ENCODE measurements around the gene RNF149.

The RNF149 gene

GRCh38 chr2:101346909-101347308 lies 38.4 kb upstream of the RNF149 start:
- H3F3A ChIP-seq (ENCODE audit: insufficient read depth, low read length), result no peaks in the 10 kb centered on the region
- H3K9ac ChIP-seq (ENCODE audit: low read length), result no peak overlapping the region
- TF ChIP-seq CTCF (IDR thresholded peaks at IDR 0.05; ENCODE audit: low read length) (no peak), EZH2 (IDR thresholded peaks at IDR 0.05; ENCODE audit: borderline replicate concordance, low read length) (no peak)
- no peaks in the 10 kb centered on the region for H3K9me3 ChIP-seq (ENCODE audit: low read length)
- no peaks in the 10 kb centered on the region for H3K27me3 ChIP-seq (ENCODE audit: insufficient read depth, low read length)
- H3K27ac ChIP-seq (ENCODE audit: low read depth, low read length, poor library complexity, severe bottlenecking), result no peak overlapping the region
- no peaks in the 10 kb centered on the region for H3K36me3 ChIP-seq (ENCODE audit: insufficient read depth, low read length)
- no peak overlapping the region for H2AFZ ChIP-seq (ENCODE audit: low read length)
- H3K4me2 ChIP-seq (ENCODE audit: low read length), result no peak overlapping the region
- no peaks in the 10 kb centered on the region for H3K4me1 ChIP-seq (ENCODE audit: insufficient read depth, low read length, severe bottlenecking)
- H4K20me1 ChIP-seq (ENCODE audit: insufficient read depth, low read length), result no peaks in the 10 kb centered on the region
- no peak overlapping the region for H3K4me3 ChIP-seq (ENCODE audit: low read depth, low read length, poor library complexity, severe bottlenecking)
- no peaks in the 10 kb centered on the region for H3K9me2 ChIP-seq (ENCODE audit: low read depth, low read length)
- no peaks in the 10 kb centered on the region for H3K79me2 ChIP-seq (ENCODE audit: insufficient read depth, low read length)

GRCh38 chr2:101344137-101344536 lies 35.6 kb upstream of the RNF149 start:
- no peak overlapping the region for H3K27ac ChIP-seq (ENCODE audit: low read depth, low read length, poor library complexity, severe bottlenecking)
- no peak overlapping the region for H3K4me3 ChIP-seq (ENCODE audit: low read depth, low read length, poor library complexity, severe bottlenecking)
- H4K20me1 ChIP-seq (ENCODE audit: insufficient read depth, low read length), result no peaks in the 10 kb centered on the region
- no peak overlapping the region for H2AFZ ChIP-seq (ENCODE audit: low read length)
- H3K36me3 ChIP-seq (ENCODE audit: insufficient read depth, low read length), result no peaks in the 10 kb centered on the region
- H3K27me3 ChIP-seq (ENCODE audit: insufficient read depth, low read length), result no peaks in the 10 kb centered on the region
- H3F3A ChIP-seq (ENCODE audit: insufficient read depth, low read length), result no peaks in the 10 kb centered on the region
- H3K9me2 ChIP-seq (ENCODE audit: low read depth, low read length), result no peaks in the 10 kb centered on the region
- H3K9me3 ChIP-seq (ENCODE audit: low read length), result no peaks in the 10 kb centered on the region
- no peaks in the 10 kb centered on the region for H3K79me2 ChIP-seq (ENCODE audit: insufficient read depth, low read length)
- H3K4me2 ChIP-seq (ENCODE audit: low read length), result no peak overlapping the region
- H3K9ac ChIP-seq (ENCODE audit: low read length), result no peak overlapping the region
- no peaks in the 10 kb centered on the region for H3K4me1 ChIP-seq (ENCODE audit: insufficient read depth, low read length, severe bottlenecking)
- TF ChIP-seq EZH2 (IDR thresholded peaks at IDR 0.05; ENCODE audit: borderline replicate concordance, low read length) (no peak), CTCF (IDR thresholded peaks at IDR 0.05; ENCODE audit: low read length) (no peak)

- Histone ChIP-seq H3F3A (ENCODE audit: insufficient read depth, low read length) (no peaks in the 10 kb centered on the region), H2AFZ (ENCODE audit: low read length) (no peak overlapping the region), H4K20me1 (ENCODE audit: insufficient read depth, low read length) (no peaks in the 10 kb centered on the region), H3K36me3 (ENCODE audit: insufficient read depth, low read length) (no peaks in the 10 kb centered on the region), H3K4me1 (ENCODE audit: insufficient read depth, low read length, severe bottlenecking) (no peaks in the 10 kb centered on the region), H3K4me2 (ENCODE audit: low read length) (no peak overlapping the region), H3K9ac (ENCODE audit: low read length) (no peak overlapping the region), H3K4me3 (ENCODE audit: low read depth, low read length, poor library complexity, severe bottlenecking) (no peak overlapping the region), H3K9me2 (ENCODE audit: low read depth, low read length) (no peaks in the 10 kb centered on the region), H3K9me3 (ENCODE audit: low read length) (no peaks in the 10 kb centered on the region), H3K27ac (ENCODE audit: low read depth, low read length, poor library complexity, severe bottlenecking) (no peak overlapping the region), H3K79me2 (ENCODE audit: insufficient read depth, low read length) (no peaks in the 10 kb centered on the region), H3K27me3 (ENCODE audit: insufficient read depth, low read length) (no peaks in the 10 kb centered on the region)
- TF ChIP-seq EZH2 (IDR thresholded peaks at IDR 0.05; ENCODE audit: borderline replicate concordance, low read length), result no peak
- no peak for TF ChIP-seq CTCF (IDR thresholded peaks at IDR 0.05; ENCODE audit: low read length)
Measured at GRCh38 chr2:101342625-101343008, 34.1 kb upstream of the RNF149 start.
